Activated CD4-positive, alpha-beta T cell treated with anti-CD3 and anti-CD28 coated beads, Interleukin-2, Interleukin-6, amounts not matched to agents 100 ng/mL and 50 ng/mL, durations not matched to agents 16 hours and 8 hours (primary cell): ENCODE results near the gene USP17L22.
"Not testable (repeated sequence)": the region's sequence is repeated elsewhere in the genome, so short reads cannot be mapped to it uniquely, and the experiment has no call there.

ENCODE experiments used
- DNase-seq: peaks from one replicate; pipeline ENCODE4 v3.0.0-alpha.2; 2020

Gene USP17L22

GRCh38 chr4:9267319-9267718 lies at the start of gene USP17L22:
TSS of gene USP17L22 (plus strand) at chr4:9267619. CDS start at chr4:9267619, 0 bp downstream.
- not testable (repeated sequence) for DNase-seq

- not testable (repeated sequence) for DNase-seq
Observed at GRCh38 chr4:9219852-9220251, 47.6 kb upstream of the USP17L22 start, which contains the start of gene USP17L12. TSS of gene USP17L12 (plus strand) at chr4:9220152. CDS start at chr4:9220152, 0 bp downstream.

- not testable (repeated sequence) for DNase-seq
Observed at GRCh38 chr4:9224596-9224995, 42.8 kb upstream of the USP17L22 start, which contains the start of gene USP17L13. TSS of gene USP17L13 (plus strand) at chr4:9224896. CDS start at chr4:9224896, 0 bp downstream.

- DNase-seq, result not testable (repeated sequence)
Observed at GRCh38 chr4:9230249-9230648, 37.2 kb upstream of the USP17L22 start.

- not testable (repeated sequence) for DNase-seq
Observed at GRCh38 chr4:9234085-9234484, 33.3 kb upstream of the USP17L22 start, which contains the start of gene USP17L15. TSS of gene USP17L15 (plus strand) at chr4:9234385. CDS start at chr4:9234385, 0 bp downstream.

- DNase-seq, result not testable (repeated sequence)
Observed at GRCh38 chr4:9238461-9238860, 29.0 kb upstream of the USP17L22 start.

- not testable (repeated sequence) for DNase-seq
Observed at GRCh38 chr4:9243579-9243978, 23.8 kb upstream of the USP17L22 start, which contains the start of gene USP17L17. TSS of gene USP17L17 (plus strand) at chr4:9243879. CDS start at chr4:9243879, 0 bp downstream.

- peak; percentile 0 for DNase-seq
Observed at GRCh38 chr4:9247953-9248680, 19.3 kb upstream of the USP17L22 start, which contains the start of gene USP17L18. TSS of gene USP17L18 (plus strand) at chr4:9248630. CDS start at chr4:9248630, 0 bp downstream.

GRCh38 chr4:9253078-9253477 lies 14.3 kb upstream of the USP17L22 start, which contains the start of gene USP17L19:
TSS of gene USP17L19 (plus strand) at chr4:9253378. CDS start at chr4:9253378, 0 bp downstream.
- DNase-seq, result not testable (repeated sequence)

GRCh38 chr4:9257824-9258223 lies 9.6 kb upstream of the USP17L22 start, which contains the start of gene USP17L20:
TSS of gene USP17L20 (plus strand) at chr4:9258124. CDS start at chr4:9258124, 0 bp downstream.
- DNase-seq, result not testable (repeated sequence)

- not testable (repeated sequence) for DNase-seq
Observed at GRCh38 chr4:9262572-9262971, 4.8 kb upstream of the USP17L22 start, which contains the start of gene USP17L21. TSS of gene USP17L21 (plus strand) at chr4:9262872. CDS start at chr4:9262872, 0 bp downstream.

GRCh38 chr4:9271719-9272118 lies 4.3 kb downstream of the USP17L22 start:
- peak; percentile 11 for DNase-seq
